ENCODE results near the gene PARP1.
"Not testable (repeated sequence)": the region's sequence is repeated elsewhere in the genome, so short reads cannot be mapped to it uniquely, and the experiment has no call there.

Gene PARP1

GRCh38 chr1:226428791-226429461, 21.0 kb upstream of the PARP1 start:
- DNase-seq, result no peak

GRCh38 chr1:226428348-226428747, 20.5 kb upstream of the PARP1 start:
- no peak for DNase-seq

- DNase-seq, result no peak
Measured at GRCh38 chr1:226427131-226427530, 19.2 kb upstream of the PARP1 start.

GRCh38 chr1:226426395-226426794, 18.5 kb upstream of the PARP1 start:
- not testable (repeated sequence) for DNase-seq

GRCh38 chr1:226425431-226426031, 17.6 kb upstream of the PARP1 start:
- no peak for DNase-seq

- no peak for DNase-seq
Measured at GRCh38 chr1:226425004-226425378, 17.1 kb upstream of the PARP1 start.

- peak in 1 of 2 experiments; percentile 29 for DNase-seq
Measured at GRCh38 chr1:226424221-226425003, 16.5 kb upstream of the PARP1 start.

GRCh38 chr1:226422478-226422877, 14.6 kb upstream of the PARP1 start:
- no peak for DNase-seq

GRCh38 chr1:226420897-226421296, 13.0 kb upstream of the PARP1 start:
- peak in 1 of 2 experiments; percentile 8 for DNase-seq

- DNase-seq, result no peak
Measured at GRCh38 chr1:226420328-226420727, 12.4 kb upstream of the PARP1 start.

- no peak for DNase-seq
Measured at GRCh38 chr1:226419284-226420029, 11.6 kb upstream of the PARP1 start.

GRCh38 chr1:226417830-226418546, 10.1 kb upstream of the PARP1 start:
- no peak for DNase-seq

GRCh38 chr1:226417350-226417749, 9.5 kb upstream of the PARP1 start:
- no peak for DNase-seq

GRCh38 chr1:226414098-226414698, 6.3 kb upstream of the PARP1 start:
- no peak for DNase-seq

GRCh38 chr1:226411619-226412018, 3.7 kb upstream of the PARP1 start:
- peak; percentile 86 to 97 for DNase-seq

GRCh38 chr1:226410958-226411357, 3.1 kb upstream of the PARP1 start:
- DNase-seq, result no peak

- DNase-seq, result no peak
Measured at GRCh38 chr1:226409392-226409791, 1.5 kb upstream of the PARP1 start.

GRCh38 chr1:226408285-226409184, 642 bp upstream of the PARP1 start:
- DNase-seq, result no peak

GRCh38 chr1:226407199-226407496, 745 bp downstream of the PARP1 start:
- no peak for DNase-seq

- peak in 1 of 2 experiments; percentile 3 for DNase-seq
Measured at GRCh38 chr1:226406401-226406881, 1.5 kb downstream of the PARP1 start.

GRCh38 chr1:226405411-226405988, 2.4 kb downstream of the PARP1 start:
- no peak for DNase-seq

All from cerebellar nuclear complex (tissue), 1 donor.